CD4-positive, alpha-beta T cell treated with Interleukin-4 for 4 hours (primary cell): Measurements from ENCODE around the gene MS4A15.
"Not testable (repeated sequence)": the region's sequence is repeated elsewhere in the genome, so short reads cannot be mapped to it uniquely, and the experiment has no call there.

Experiments used
- DNase-seq: peaks from one replicate; pipeline ENCODE4 v3.0.0-alpha.2; 2020

Gene MS4A15

DNA sequence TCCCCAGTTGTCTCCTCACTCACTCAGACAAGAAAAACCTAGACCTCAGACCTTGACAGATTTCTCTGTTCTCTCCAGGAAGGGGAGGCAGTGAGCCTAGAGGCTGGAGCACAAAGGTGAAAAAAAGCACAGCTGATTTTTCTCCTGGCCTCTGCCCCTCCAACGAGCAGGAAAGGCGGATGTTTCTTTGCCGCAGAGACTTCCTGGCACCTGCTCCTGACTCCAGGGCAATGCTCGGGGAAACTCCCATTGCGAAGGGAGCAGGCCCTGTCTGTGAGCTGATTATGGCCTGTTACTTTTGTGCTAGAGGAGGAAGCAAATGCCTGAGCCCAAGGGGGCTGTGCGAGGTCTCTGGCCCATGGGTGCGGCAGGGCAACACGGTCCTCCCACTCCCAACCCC lies 53.9 kb downstream of the MS4A15 start:
- no peak for DNase-seq

DNA sequence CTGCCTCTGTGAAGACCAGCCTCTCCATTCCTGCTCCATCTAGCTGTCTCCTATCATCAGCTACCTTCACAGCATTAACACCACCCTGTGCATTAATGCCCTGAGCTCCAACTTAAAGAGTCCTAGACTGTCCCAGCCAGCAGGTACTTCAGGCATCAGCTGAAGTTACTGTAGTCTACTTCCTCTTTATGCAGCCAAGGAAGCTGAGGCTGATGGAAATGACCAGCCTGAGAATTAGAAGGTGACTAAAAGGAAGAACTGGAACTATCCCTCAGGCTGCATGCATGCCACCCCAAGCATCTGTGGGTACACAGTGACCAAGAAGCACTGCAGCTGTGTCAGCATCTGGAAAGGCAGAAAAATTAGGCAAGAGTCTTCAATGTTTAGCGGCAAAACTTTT lies 56.7 kb downstream of the MS4A15 start:
- DNase-seq, result no peak

DNA sequence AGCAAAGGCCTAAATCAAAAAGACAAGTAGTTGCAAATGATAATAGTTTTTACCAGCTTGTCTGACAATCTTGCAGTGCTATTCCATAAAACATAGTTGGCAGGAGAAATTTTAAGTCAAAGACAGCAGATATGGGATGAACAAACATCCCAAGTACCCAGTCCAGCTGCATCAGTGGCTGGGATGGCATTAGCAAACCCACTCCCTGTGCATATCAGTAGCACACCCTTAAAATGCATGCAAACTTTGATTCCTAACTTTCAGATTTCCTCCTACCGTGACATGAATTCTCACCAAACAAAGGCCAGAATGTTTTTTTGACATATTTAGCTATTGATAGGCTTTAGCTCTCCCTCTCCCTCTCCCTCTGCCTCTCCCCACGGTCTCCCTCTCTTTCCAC lies 57.4 kb downstream of the MS4A15 start:
- no peak for DNase-seq

DNA sequence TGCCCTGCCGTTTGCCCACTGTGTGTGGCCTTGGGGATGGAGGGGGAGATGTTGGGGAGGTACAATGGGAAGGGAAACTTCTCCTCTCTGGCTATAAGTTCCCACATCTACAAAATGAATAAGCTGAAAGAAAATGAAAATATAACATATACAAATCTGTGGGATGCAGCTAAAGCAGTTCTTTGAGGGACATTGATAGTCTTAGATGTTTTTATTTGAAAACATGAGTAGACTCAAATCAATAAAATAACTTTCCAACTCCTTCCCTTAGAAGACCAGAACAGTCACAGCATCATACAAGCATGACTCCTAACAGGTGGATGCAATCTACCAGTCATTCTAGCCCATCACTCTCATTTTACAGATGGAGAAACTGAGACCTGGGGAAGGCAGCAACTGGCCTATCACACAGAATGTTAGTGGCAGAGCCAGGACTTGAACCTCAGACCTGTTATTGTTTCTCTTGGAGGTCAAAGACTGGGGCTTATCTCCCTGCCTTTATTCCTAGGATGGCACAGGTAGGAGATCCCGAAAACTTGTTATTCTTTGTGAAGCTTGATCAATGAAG lies 60.0 kb downstream of the MS4A15 start:
- DNase-seq, result no peak

DNA sequence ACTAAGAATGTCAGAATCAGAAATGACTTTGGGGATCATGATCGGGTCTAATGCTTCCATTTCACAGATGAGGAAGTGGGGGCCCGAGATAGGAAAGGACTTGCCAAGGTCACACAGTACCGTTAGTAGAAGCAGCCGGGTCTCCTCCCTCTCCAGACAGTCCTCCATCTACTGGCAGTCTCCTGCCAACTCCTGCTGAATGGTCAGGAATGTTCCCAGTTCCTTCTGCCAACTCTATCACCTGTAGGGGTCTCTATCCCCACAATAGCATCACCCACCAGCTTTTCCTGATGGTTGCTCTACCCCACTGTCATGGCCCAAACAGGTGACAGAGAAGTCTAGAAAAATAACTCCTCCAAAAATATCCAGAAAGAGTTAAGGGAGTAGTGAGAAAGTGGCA lies 61.4 kb downstream of the MS4A15 start:
- no peak for DNase-seq

DNA sequence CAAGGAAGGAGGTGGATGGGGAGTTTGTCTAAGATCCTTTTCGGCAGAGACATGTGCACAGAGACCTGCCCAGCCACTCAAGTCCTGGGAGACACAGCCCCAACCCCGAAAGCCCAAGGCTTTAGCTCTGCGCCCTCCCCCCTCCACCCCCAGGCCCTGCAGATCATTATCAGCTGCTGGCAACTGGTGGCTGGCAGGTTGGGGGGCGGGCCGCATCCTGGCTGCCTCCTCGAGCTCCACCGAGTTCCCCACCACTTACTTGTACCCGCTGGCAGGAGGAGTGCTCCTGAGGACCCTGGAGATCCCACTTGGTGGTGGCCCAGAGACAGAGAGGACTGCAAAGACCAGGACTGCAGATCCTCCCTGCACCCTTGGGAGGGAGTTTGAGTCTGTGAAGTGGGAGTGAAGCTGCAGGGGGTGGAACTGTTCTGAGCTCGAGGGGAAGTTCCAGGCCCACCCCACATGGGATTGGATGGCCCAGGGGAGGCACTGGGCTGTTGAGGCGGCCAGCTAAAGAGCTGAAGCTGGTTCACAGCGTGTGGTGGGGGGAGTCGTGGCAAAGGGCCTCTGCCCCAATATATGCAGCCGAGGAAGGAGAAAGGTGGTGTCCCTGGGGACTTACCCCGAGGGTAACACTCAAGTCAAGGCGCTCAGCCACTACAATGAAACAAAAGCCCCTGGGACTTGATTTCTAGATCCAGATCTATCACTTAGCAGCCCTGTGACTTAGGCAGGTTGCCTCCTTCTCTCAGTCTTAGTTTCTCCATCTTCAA lies 65.3 kb downstream of the MS4A15 start:
- DNase-seq, result no peak

DNA sequence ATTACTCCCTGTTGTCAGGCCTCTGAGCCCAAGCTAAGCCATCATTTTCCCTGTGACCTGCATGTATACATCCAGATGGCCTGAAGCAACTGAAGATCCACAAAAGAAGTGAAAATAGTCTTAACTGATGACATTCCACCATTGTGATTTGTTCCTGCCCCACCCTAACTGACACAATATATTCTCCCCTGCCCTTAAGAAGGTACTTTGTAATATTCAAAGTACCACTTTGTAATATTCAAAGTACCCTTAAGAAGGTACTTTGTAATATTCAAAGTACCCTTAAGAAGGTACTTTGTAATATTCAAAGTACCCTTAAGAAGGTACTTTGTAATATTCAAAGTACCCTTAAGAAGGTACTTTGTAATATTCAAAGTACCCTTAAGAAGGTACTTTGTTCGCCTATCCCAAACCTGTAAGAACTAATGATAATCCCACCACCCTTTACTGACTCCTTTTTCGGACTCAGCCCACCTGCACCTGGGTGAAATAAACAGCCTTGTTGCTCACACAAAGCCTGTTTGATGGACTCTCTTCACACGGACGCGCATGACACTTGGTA lies 67.2 kb downstream of the MS4A15 start:
- not testable (repeated sequence) for DNase-seq

DNA sequence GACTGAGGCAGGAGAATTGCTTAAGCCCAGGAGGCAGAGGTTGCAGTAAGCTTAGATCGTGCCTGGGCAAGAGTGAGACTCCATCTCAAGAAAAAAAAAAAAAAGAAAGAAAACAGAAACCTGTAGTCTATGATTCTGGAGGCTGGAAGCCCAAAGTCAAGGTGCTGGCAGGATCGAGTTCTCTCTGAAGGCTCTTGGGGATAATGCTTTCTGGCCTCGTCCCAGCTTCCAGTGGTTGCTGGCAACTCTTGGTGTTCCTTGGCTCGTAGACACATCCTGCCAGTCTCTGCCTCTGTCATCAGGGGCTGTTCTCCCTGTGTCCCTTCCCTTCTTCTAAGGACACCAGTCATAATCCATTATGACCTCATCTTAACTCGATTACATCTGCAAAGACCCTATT lies 68.5 kb downstream of the MS4A15 start:
- DNase-seq, result no peak

DNA sequence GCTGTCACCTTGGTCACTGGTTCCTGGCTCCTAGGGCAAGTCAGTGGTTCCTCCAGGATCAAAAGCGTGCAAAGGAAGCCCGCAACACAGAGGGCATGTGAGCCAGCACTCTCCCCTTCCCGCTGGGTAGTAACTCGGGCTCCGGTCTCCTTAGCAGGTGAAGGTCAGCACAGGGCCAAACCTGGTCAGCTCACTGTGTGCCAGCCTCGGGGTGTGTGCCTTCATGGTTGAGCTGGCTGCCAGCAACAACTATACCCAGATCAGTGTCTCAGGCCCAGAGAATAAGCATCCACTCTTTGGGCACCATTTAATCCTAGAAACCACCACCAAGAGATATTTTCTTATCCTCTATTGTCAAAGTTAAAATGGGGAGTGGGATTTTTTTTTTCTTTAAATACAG lies 69.1 kb downstream of the MS4A15 start:
- DNase-seq, result no peak
